ENCODE data around the gene EHBP1L1.

EHBP1L1 gene

DNA sequence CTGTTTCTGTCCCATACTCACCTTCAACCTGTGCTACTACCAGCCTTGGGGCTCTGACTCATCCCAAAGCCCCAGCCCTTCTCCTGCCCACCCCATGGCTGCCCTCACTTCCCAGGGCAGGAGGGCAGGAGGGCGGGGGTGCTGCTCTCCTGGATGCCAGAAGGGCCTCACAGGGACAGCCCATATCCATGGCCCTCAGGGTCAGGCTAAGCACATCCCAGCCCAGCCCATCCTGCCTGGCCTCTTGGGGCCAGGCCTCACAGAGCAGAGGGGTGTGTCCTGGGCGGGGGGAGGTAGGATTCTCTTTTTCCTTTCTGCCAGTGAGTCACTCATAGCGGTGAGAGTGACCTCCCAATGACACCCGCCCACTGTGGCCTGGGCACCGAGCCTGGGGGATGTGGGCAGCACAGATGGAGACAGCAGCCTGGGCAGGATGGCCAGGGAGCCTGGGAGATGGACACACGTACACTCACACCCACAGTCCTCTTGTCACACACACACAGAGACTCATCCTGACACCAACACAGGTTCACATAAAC lies 20.1 kb upstream of the EHBP1L1 start:
- Histone ChIP-seq H3K4me3 (ENCODE audit: low read length) (no peak overlapping the region), H3K36me3 (ENCODE audit: control insufficient read depth, insufficient read depth, low read length) (no peaks in the 10 kb centered on the region), H3K27me3 (ENCODE audit: control insufficient read depth, insufficient read depth, low read length) (no peaks in the 10 kb centered on the region; the same call in 1 of the 2 replicates), H3K4me1 (ENCODE audit: control insufficient read depth, insufficient read depth, low read length) (peaks cover 21% of the 10 kb centered on the region), H3K9me3 (ENCODE audit: control insufficient read depth, insufficient read depth, low read length) (no peaks in the 10 kb centered on the region), H3K27ac (ENCODE audit: low read length) (no peak overlapping the region)
- DNase-seq (ENCODE audit: low read depth, low spot score): no peak
- no CpG with 5 or more reads among the region's 6 CpGs for WGBS (ENCODE audit: insufficient coverage, insufficient read length)

GRCh38 chr11:65556470-65557279 lies 19.2 kb upstream of the EHBP1L1 start:
- Histone ChIP-seq H3K27me3 (ENCODE audit: control insufficient read depth, insufficient read depth, low read length) (no peaks in the 10 kb centered on the region; the same call in 1 of the 2 replicates), H3K4me1 (ENCODE audit: control insufficient read depth, insufficient read depth, low read length) (peaks cover 19% of the 10 kb centered on the region), H3K9me3 (ENCODE audit: control insufficient read depth, insufficient read depth, low read length) (no peaks in the 10 kb centered on the region), H3K36me3 (ENCODE audit: control insufficient read depth, insufficient read depth, low read length) (no peaks in the 10 kb centered on the region), H3K27ac (ENCODE audit: low read length) (no peak overlapping the region), H3K4me3 (ENCODE audit: low read length) (no peak overlapping the region)
- WGBS (ENCODE audit: insufficient coverage, insufficient read length): no CpG with 5 or more reads among the region's 12 CpGs
- no peak for DNase-seq (ENCODE audit: low read depth, low spot score)

DNA sequence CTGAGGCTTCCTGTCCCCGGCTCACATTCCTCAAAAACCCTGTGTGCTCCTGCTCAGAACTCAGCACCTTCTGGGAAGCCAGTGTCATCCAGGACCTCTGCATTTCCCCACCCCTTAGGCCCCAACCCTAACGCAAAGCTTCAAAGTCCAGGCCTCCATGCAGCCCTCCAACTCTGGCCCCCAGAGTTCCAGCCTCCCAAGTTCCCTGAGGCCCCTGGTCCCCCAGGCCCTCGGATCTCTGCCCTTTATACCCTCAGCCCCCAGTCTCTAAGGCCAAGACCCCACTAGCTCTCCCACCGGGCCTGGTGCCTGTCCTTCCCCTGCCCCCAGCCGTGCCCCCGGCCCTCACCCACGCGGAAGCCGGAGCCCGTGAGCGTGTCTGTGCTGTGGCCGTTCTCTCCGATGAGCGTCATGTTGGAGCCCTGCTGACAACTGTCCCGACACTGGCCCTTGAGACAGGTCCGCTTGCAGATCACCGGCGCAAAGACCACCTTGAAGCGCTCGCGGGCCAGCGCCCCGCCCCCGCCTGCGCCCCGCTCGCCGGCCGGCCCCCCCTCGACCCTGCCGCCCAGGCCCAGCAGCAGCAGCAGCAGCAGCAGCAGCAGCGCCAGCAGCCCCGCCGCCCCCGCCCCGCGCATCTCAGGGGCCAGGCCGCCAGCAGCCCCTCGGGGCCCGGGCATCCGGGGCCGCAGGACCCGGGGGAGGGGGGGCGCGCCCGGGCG lies 18.4 kb upstream of the EHBP1L1 start:
- Histone ChIP-seq H3K27me3 (ENCODE audit: control insufficient read depth, insufficient read depth, low read length) (no peaks in the 10 kb centered on the region; the same call in 1 of the 2 replicates), H3K36me3 (ENCODE audit: control insufficient read depth, insufficient read depth, low read length) (no peaks in the 10 kb centered on the region), H3K9me3 (ENCODE audit: control insufficient read depth, insufficient read depth, low read length) (no peaks in the 10 kb centered on the region), H3K4me1 (ENCODE audit: control insufficient read depth, insufficient read depth, low read length) (peaks cover 16% of the 10 kb centered on the region), H3K27ac (ENCODE audit: low read length) (no peak overlapping the region), H3K4me3 (ENCODE audit: low read length) (peak overlapping the region; percentile 50; the same call in 1 of the 2 replicates)
- no peak for DNase-seq (ENCODE audit: low read depth, low spot score)
- no CpG with 5 or more reads among the region's 47 CpGs for WGBS (ENCODE audit: insufficient coverage, insufficient read length)

DNA sequence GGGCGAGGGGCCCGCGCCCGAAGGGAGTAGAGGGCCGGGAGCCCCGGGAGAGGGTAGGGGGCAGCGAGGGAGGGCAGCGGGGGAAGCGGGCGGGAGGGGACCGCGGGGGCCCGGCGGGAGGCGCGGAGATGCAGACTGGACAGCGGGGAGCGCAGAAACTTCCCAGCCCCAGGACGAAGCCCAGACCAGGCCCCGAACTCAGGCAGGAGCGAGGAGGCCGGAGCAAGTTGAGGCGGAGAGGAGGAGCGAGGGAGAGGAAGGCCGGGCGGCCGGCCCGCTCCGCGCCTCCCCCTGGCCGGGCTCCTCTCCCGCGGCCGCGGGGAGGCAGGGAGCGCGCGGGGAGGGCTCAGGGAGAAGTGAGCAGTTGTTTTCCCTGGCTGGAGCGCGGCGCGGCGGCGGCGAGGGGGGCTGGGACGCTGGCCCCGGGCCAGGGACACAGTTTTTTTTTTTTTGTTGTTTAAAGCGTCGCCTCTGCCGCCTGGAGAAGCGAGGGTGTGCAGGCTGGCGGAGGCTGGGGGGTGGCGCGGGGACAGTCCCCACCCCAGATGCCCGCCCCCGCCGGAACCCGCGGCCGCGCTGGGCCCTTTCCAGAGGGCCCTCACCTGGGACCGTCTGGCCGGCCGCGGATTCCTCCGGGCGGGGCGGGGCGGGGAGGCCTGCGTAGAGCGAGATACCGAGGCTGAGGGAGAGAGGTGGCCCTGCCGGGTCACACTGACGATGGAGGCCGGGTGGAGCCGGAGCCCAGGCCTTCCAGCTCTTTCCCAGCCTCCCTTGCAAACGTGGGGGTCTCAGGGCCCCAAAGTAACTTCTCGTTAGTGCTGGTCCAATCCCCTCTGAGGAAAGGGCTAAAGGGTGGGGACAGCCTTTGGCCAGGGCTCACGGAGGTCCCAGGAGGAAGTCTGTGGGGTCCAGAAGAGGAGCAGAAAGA lies 17.6 kb upstream of the EHBP1L1 start, which contains the start of gene LTBP3:
LTBP3 (minus strand) TSS at position 358 of the 928 bp plus-strand sequence. CDS start 400 bp downstream, outside the sequence.
- no CpG with 5 or more reads among the region's 79 CpGs for WGBS (ENCODE audit: insufficient coverage, insufficient read length)
- H3K4me1 ChIP-seq (ENCODE audit: control insufficient read depth, insufficient read depth, low read length): peaks cover 14% of the 10 kb centered on the region
- H3K36me3 ChIP-seq (ENCODE audit: control insufficient read depth, insufficient read depth, low read length): no peaks in the 10 kb centered on the region
- H3K27ac ChIP-seq (ENCODE audit: low read length): no peak within 1 kb of the TSS
- H3K9me3 ChIP-seq (ENCODE audit: control insufficient read depth, insufficient read depth, low read length): no peaks in the 10 kb centered on the region
- DNase-seq (ENCODE audit: low read depth, low spot score): no peak
- H3K27me3 ChIP-seq (ENCODE audit: control insufficient read depth, insufficient read depth, low read length): no peaks in the 10 kb centered on the region; the same call in 1 of the 2 replicates
- H3K4me3 ChIP-seq (ENCODE audit: low read length): peak within 1 kb of the TSS; percentile 50; the same call in 1 of the 2 replicates

GRCh38 chr11:65558930-65559509 lies 16.8 kb upstream of the EHBP1L1 start:
- no peaks in the 10 kb centered on the region; the same call in 1 of the 2 replicates for H3K27me3 ChIP-seq (ENCODE audit: control insufficient read depth, insufficient read depth, low read length)
- H3K27ac ChIP-seq (ENCODE audit: low read length): no peak overlapping the region
- H3K9me3 ChIP-seq (ENCODE audit: control insufficient read depth, insufficient read depth, low read length): no peaks in the 10 kb centered on the region
- WGBS (ENCODE audit: insufficient coverage, insufficient read length): no CpG with 5 or more reads among the region's 19 CpGs
- DNase-seq (ENCODE audit: low read depth, low spot score): no peak
- peaks cover 13% of the 10 kb centered on the region for H3K4me1 ChIP-seq (ENCODE audit: control insufficient read depth, insufficient read depth, low read length)
- no peaks in the 10 kb centered on the region for H3K36me3 ChIP-seq (ENCODE audit: control insufficient read depth, insufficient read depth, low read length)
- no peak overlapping the region; the same call in 1 of the 2 replicates for H3K4me3 ChIP-seq (ENCODE audit: low read length)

GRCh38 chr11:65559535-65559934 lies 16.3 kb upstream of the EHBP1L1 start:
- DNase-seq (ENCODE audit: low read depth, low spot score): no peak
- no CpG with 5 or more reads among the region's 5 CpGs for WGBS (ENCODE audit: insufficient coverage, insufficient read length)
- Histone ChIP-seq H3K4me1 (ENCODE audit: control insufficient read depth, insufficient read depth, low read length) (peaks cover 13% of the 10 kb centered on the region), H3K27me3 (ENCODE audit: control insufficient read depth, insufficient read depth, low read length) (no peaks in the 10 kb centered on the region; the same call in 1 of the 2 replicates), H3K9me3 (ENCODE audit: control insufficient read depth, insufficient read depth, low read length) (no peaks in the 10 kb centered on the region), H3K27ac (ENCODE audit: low read length) (no peak overlapping the region), H3K4me3 (ENCODE audit: low read length) (no peak overlapping the region), H3K36me3 (ENCODE audit: control insufficient read depth, insufficient read depth, low read length) (no peaks in the 10 kb centered on the region)

- no peaks in the 10 kb centered on the region; the same call in 1 of the 2 replicates for H3K27me3 ChIP-seq (ENCODE audit: control insufficient read depth, insufficient read depth, low read length)
- no peaks in the 10 kb centered on the region for H3K9me3 ChIP-seq (ENCODE audit: control insufficient read depth, insufficient read depth, low read length)
- WGBS (ENCODE audit: insufficient coverage, insufficient read length): no CpG with 5 or more reads among the region's 5 CpGs
- H3K4me1 ChIP-seq (ENCODE audit: control insufficient read depth, insufficient read depth, low read length): peaks cover 13% of the 10 kb centered on the region
- no peak overlapping the region for H3K27ac ChIP-seq (ENCODE audit: low read length)
- H3K36me3 ChIP-seq (ENCODE audit: control insufficient read depth, insufficient read depth, low read length): no peaks in the 10 kb centered on the region
- no peak for DNase-seq (ENCODE audit: low read depth, low spot score)
- no peak overlapping the region for H3K4me3 ChIP-seq (ENCODE audit: low read length)
These were observed 15.8 kb upstream of the EHBP1L1 start for GRCh38 chr11:65559951-65560537.

DNA sequence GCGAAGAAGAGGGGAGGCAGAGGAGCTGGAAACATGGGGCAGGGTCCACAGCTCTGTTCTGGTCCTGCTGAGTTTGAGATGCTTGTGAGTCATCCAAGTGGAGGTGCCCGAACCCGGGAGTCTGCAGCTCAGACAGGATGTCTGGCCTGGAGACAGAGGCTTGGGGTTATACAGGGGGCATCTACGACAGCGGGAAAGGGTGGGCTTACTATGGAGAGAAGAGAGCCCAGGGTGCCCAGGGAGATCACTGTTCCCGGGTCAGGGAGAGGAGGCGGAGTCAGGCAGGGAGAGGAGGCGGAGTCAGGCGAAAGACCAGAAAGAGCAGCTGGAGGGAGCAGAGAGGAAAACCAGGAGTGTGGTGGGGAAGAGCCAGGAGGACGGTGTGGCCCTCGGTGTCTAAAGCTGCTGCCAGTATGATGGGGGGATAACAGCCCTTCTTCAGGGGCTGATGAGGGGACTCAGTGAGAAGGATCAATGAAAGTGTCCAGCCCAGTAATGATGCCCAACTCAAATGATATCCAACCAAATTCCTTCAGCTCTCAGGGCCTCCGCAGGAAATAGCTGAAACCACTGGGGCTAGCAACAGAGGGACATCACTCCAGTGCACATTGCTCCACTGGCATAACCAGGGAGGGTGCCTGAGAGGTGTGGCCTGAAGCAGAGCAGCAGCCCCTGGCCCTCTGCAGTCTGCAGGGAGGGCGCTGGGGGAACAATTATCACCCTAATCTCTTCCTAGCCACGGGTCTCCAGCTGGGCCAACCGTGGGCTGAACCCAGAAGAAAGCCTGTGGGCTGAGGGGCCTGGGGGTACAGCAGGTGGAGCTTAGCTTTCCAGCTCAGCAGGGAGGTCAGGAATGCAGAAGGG lies 15.1 kb upstream of the EHBP1L1 start:
- WGBS (ENCODE audit: insufficient coverage, insufficient read length): no CpG with 5 or more reads among the region's 15 CpGs
- no peak for DNase-seq (ENCODE audit: low read depth, low spot score)
- Histone ChIP-seq H3K4me3 (ENCODE audit: low read length) (no peak overlapping the region), H3K36me3 (ENCODE audit: control insufficient read depth, insufficient read depth, low read length) (no peaks in the 10 kb centered on the region), H3K27ac (ENCODE audit: low read length) (no peak overlapping the region), H3K9me3 (ENCODE audit: control insufficient read depth, insufficient read depth, low read length) (no peaks in the 10 kb centered on the region), H3K27me3 (ENCODE audit: control insufficient read depth, insufficient read depth, low read length) (no peaks in the 10 kb centered on the region; the same call in 1 of the 2 replicates), H3K4me1 (ENCODE audit: control insufficient read depth, insufficient read depth, low read length) (peaks cover 13% of the 10 kb centered on the region)

GRCh38 chr11:65562020-65562419 lies 13.8 kb upstream of the EHBP1L1 start:
- H3K9me3 ChIP-seq (ENCODE audit: control insufficient read depth, insufficient read depth, low read length): no peaks in the 10 kb centered on the region
- H3K27me3 ChIP-seq (ENCODE audit: control insufficient read depth, insufficient read depth, low read length): no peaks in the 10 kb centered on the region; the same call in 1 of the 2 replicates
- peaks cover 12% of the 10 kb centered on the region for H3K4me1 ChIP-seq (ENCODE audit: control insufficient read depth, insufficient read depth, low read length)
- WGBS (ENCODE audit: insufficient coverage, insufficient read length): no CpG with 5 or more reads among the region's 7 CpGs
- no peak overlapping the region for H3K27ac ChIP-seq (ENCODE audit: low read length)
- no peaks in the 10 kb centered on the region for H3K36me3 ChIP-seq (ENCODE audit: control insufficient read depth, insufficient read depth, low read length)
- no peak overlapping the region for H3K4me3 ChIP-seq (ENCODE audit: low read length)
- DNase-seq (ENCODE audit: low read depth, low spot score): no peak
